HG03565 (cell line): Measurements from ENCODE around the gene KIF1B.
"Not testable (repeated sequence)": the region's sequence is repeated elsewhere in the genome, so short reads cannot be mapped to it uniquely, and the experiment has no call there.

ENCODE experiments used
- ATAC-seq: cut with Tn5 transposase; IDR thresholded peaks from one replicate; pipeline ENCODE4 v1.9.1; 2021; ENCODE audit warnings: mild to moderate bottlenecking, moderate library complexity; ENCODE audit not compliant: unreplicated experiment

Gene KIF1B

GRCh38 chr1:10325521-10325920, 115.2 kb downstream of the KIF1B start:
- ATAC-seq, result no peak

GRCh38 chr1:10326251-10326650, 115.9 kb downstream of the KIF1B start:
- ATAC-seq, result no peak

GRCh38 chr1:10328180-10328963, 118.0 kb downstream of the KIF1B start:
- ATAC-seq, result no peak

GRCh38 chr1:10337436-10337835, 127.1 kb downstream of the KIF1B start:
- no peak for ATAC-seq

- no peak for ATAC-seq
Measured at GRCh38 chr1:10338047-10338446, 127.7 kb downstream of the KIF1B start.

GRCh38 chr1:10338611-10339010, 128.2 kb downstream of the KIF1B start:
- no peak for ATAC-seq

GRCh38 chr1:10339036-10339567, 128.7 kb downstream of the KIF1B start:
- ATAC-seq, result no peak

GRCh38 chr1:10339815-10340214, 129.4 kb downstream of the KIF1B start:
- ATAC-seq, result no peak

GRCh38 chr1:10340930-10341590, 130.7 kb downstream of the KIF1B start:
- ATAC-seq, result no peak

- ATAC-seq, result no peak
Measured at GRCh38 chr1:10347109-10347508, 136.7 kb downstream of the KIF1B start.

- no peak for ATAC-seq
Measured at GRCh38 chr1:10353282-10353681, 142.9 kb downstream of the KIF1B start.

- no peak for ATAC-seq
Measured at GRCh38 chr1:10353693-10354092, 143.3 kb downstream of the KIF1B start.

GRCh38 chr1:10360045-10360444, 149.7 kb downstream of the KIF1B start:
- ATAC-seq, result no peak

GRCh38 chr1:10361515-10361914, 151.1 kb downstream of the KIF1B start:
- ATAC-seq, result no peak

GRCh38 chr1:10368194-10368593, 157.8 kb downstream of the KIF1B start:
- no peak for ATAC-seq

GRCh38 chr1:10374442-10374860, 164.1 kb downstream of the KIF1B start:
- ATAC-seq, result no peak

- not testable (repeated sequence) for ATAC-seq
Measured at GRCh38 chr1:10377365-10378029, 167.1 kb downstream of the KIF1B start.

GRCh38 chr1:10378081-10378841, 167.9 kb downstream of the KIF1B start:
- ATAC-seq, result no peak

GRCh38 chr1:10379101-10379620, 168.8 kb downstream of the KIF1B start:
- ATAC-seq, result no peak

GRCh38 chr1:10379676-10380075, 169.3 kb downstream of the KIF1B start:
- ATAC-seq, result no peak
